Measurements from ENCODE around the gene LCN10. TPM values are rescaled to one million over a fixed set of nuclear protein-coding genes. Genes with fewer than 3 reads are reported as not detected.

LCN10 gene
- total RNA-seq, 1 donor from 2014 or later: not detected

GRCh38 chr9:136694163-136694871 is 48.4 kb downstream of the LCN10 start:
- no peak for DNase-seq (ENCODE audit: low read depth)
- TF ChIP-seq CTCF (conservative IDR thresholded peaks at IDR 0.05; ENCODE audit: low read depth, low read length): peak; percentile 81
- H3K4me3 ChIP-seq (ENCODE audit: low read depth, low read length): no peak overlapping the region

- TF ChIP-seq CTCF (conservative IDR thresholded peaks at IDR 0.05; ENCODE audit: low read depth, low read length): no peak
- no peak for DNase-seq (ENCODE audit: low read depth)
- no peak overlapping the region for H3K4me3 ChIP-seq (ENCODE audit: low read depth, low read length)
Measured at GRCh38 chr9:136693490-136694162, 49.1 kb downstream of the LCN10 start.

GRCh38 chr9:136693135-136693489 is 49.6 kb downstream of the LCN10 start:
- TF ChIP-seq CTCF (conservative IDR thresholded peaks at IDR 0.05; ENCODE audit: low read depth, low read length): no peak
- no peak overlapping the region for H3K4me3 ChIP-seq (ENCODE audit: low read depth, low read length)
- DNase-seq (ENCODE audit: low read depth): no peak

GRCh38 chr9:136692185-136693134 is 50.3 kb downstream of the LCN10 start:
- TF ChIP-seq CTCF (conservative IDR thresholded peaks at IDR 0.05; ENCODE audit: low read depth, low read length): no peak
- DNase-seq (ENCODE audit: low read depth): no peak
- H3K4me3 ChIP-seq (ENCODE audit: low read depth, low read length): no peak overlapping the region

GRCh38 chr9:136691316-136692184 is 51.2 kb downstream of the LCN10 start:
- no peak for DNase-seq (ENCODE audit: low read depth)
- TF ChIP-seq CTCF (conservative IDR thresholded peaks at IDR 0.05; ENCODE audit: low read depth, low read length): no peak
- no peak overlapping the region for H3K4me3 ChIP-seq (ENCODE audit: low read depth, low read length)

- no peak for DNase-seq (ENCODE audit: low read depth)
- TF ChIP-seq CTCF (conservative IDR thresholded peaks at IDR 0.05; ENCODE audit: low read depth, low read length): no peak
- H3K4me3 ChIP-seq (ENCODE audit: low read depth, low read length): no peak overlapping the region
Measured at GRCh38 chr9:136690806-136691261, 51.9 kb downstream of the LCN10 start.

All from epithelial cell of proximal tubule (primary cell).